Measurements from ENCODE around the gene GBE1.

- TF ChIP-seq ZIC2 (tag by site-specific recombination; IDR thresholded peaks at IDR 0.05): no peak
- TF ChIP-seq CTCF (tag by site-specific recombination; IDR thresholded peaks at IDR 0.05): no peak
- no peak for TF ChIP-seq ZNF777 (tag by site-specific recombination; IDR thresholded peaks at IDR 0.05; ENCODE audit: borderline replicate concordance)
- TF ChIP-seq ZNF449 (tag by site-specific recombination; IDR thresholded peaks at IDR 0.05): no peak
- TF ChIP-seq GLIS1 (tag by site-specific recombination; IDR thresholded peaks at IDR 0.05): no peak
- TF ChIP-seq YY1 (tag by site-specific recombination; IDR thresholded peaks at IDR 0.05): no peak
- no peak for TF ChIP-seq ZFHX2 (tag by site-specific recombination; conservative IDR thresholded peaks at IDR 0.05)
- TF ChIP-seq ZNF302 (tag by site-specific recombination; IDR thresholded peaks at IDR 0.05; ENCODE audit: low read depth): no peak
- no peak for TF ChIP-seq ZFP37 (tag by site-specific recombination; IDR thresholded peaks at IDR 0.05)
- TF ChIP-seq ZFP3 (tag by site-specific recombination; IDR thresholded peaks at IDR 0.05; ENCODE audit: low read depth): no peak
- no peak for TF ChIP-seq ZBTB26 (tag by site-specific recombination; optimal IDR thresholded peaks at IDR 0.05)
- TF ChIP-seq ZNF274 (IDR thresholded peaks at IDR 0.05; ENCODE audit: low read length): no peak
- no peak for TF ChIP-seq ZNF274 (tag by site-specific recombination; IDR thresholded peaks at IDR 0.05; ENCODE audit: borderline replicate concordance)
- TF ChIP-seq KLF7 (tag by site-specific recombination; IDR thresholded peaks at IDR 0.05; ENCODE audit: borderline replicate concordance): no peak
These were observed 320.8 kb downstream of the GBE1 start for GRCh38 chr3:81440661-81441060.
